Measurements from ENCODE around the gene WDR59.
"Not testable (repeated sequence)": the region's sequence is repeated elsewhere in the genome, so short reads cannot be mapped to it uniquely, and the experiment has no call there.

WDR59 gene

GRCh38 chr16:74936902-74937560 lies 47.9 kb downstream of the WDR59 start:
- Histone ChIP-seq H3K36me3 (ENCODE audit: control insufficient read depth, insufficient read depth, low read length) (peaks cover 67% of the 10 kb centered on the region), H3K4me3 (ENCODE audit: extremely low read depth, insufficient read depth, low read length, poor library complexity, severe bottlenecking) (no peak overlapping the region), H3K9me3 (ENCODE audit: control insufficient read depth, low read length) (no peaks in the 10 kb centered on the region), H3K27ac (ENCODE audit: low read depth, low read length, severe bottlenecking) (no peak overlapping the region), H3K4me1 (ENCODE audit: control insufficient read depth, insufficient read depth, low read length, poor library complexity, severe bottlenecking) (no peaks in the 10 kb centered on the region)
- WGBS, 2 experiments (ENCODE audit: insufficient coverage in 2 of 2), result 94 to 96% methylated on average over 7 of the region's 7 CpGs

- no peak overlapping the region for H3K4me3 ChIP-seq (ENCODE audit: extremely low read depth, insufficient read depth, low read length, poor library complexity, severe bottlenecking)
- H3K4me1 ChIP-seq (ENCODE audit: control insufficient read depth, insufficient read depth, low read length, poor library complexity, severe bottlenecking), result no peaks in the 10 kb centered on the region
- H3K27ac ChIP-seq (ENCODE audit: low read depth, low read length, severe bottlenecking), result no peak overlapping the region
- peaks cover 48% of the 10 kb centered on the region for H3K36me3 ChIP-seq (ENCODE audit: control insufficient read depth, insufficient read depth, low read length)
- 94 to 100% methylated on average over 2 to 3 of the region's 3 CpGs for WGBS, 2 experiments (ENCODE audit: insufficient coverage in 2 of 2)
- H3K9me3 ChIP-seq (ENCODE audit: control insufficient read depth, low read length), result no peaks in the 10 kb centered on the region
Observed at GRCh38 chr16:74931445-74931844, 53.5 kb downstream of the WDR59 start.

- Histone ChIP-seq H3K4me1 (ENCODE audit: control insufficient read depth, insufficient read depth, low read length, poor library complexity, severe bottlenecking) (no peaks in the 10 kb centered on the region), H3K4me3 (ENCODE audit: extremely low read depth, insufficient read depth, low read length, poor library complexity, severe bottlenecking) (no peak overlapping the region), H3K27ac (ENCODE audit: low read depth, low read length, severe bottlenecking) (no peak overlapping the region), H3K9me3 (ENCODE audit: control insufficient read depth, low read length) (no peaks in the 10 kb centered on the region), H3K36me3 (ENCODE audit: control insufficient read depth, insufficient read depth, low read length) (peaks cover 44% of the 10 kb centered on the region)
- 93% methylated on average over 2 of the region's 2 CpGs; no CpG with 5 or more reads in 1 of the 2 experiments for WGBS, 2 experiments (ENCODE audit: insufficient coverage in 2 of 2)
Observed at GRCh38 chr16:74929636-74930035, 55.3 kb downstream of the WDR59 start.

- H3K9me3 ChIP-seq (ENCODE audit: control insufficient read depth, low read length), result no peaks in the 10 kb centered on the region
- no peak overlapping the region for H3K4me3 ChIP-seq (ENCODE audit: extremely low read depth, insufficient read depth, low read length, poor library complexity, severe bottlenecking)
- no peaks in the 10 kb centered on the region for H3K4me1 ChIP-seq (ENCODE audit: control insufficient read depth, insufficient read depth, low read length, poor library complexity, severe bottlenecking)
- 83 to 100% methylated on average over 1 to 2 of the region's 3 CpGs for WGBS, 2 experiments (ENCODE audit: insufficient coverage in 2 of 2)
- peaks cover 50% of the 10 kb centered on the region for H3K36me3 ChIP-seq (ENCODE audit: control insufficient read depth, insufficient read depth, low read length)
- H3K27ac ChIP-seq (ENCODE audit: low read depth, low read length, severe bottlenecking), result no peak overlapping the region
Observed at GRCh38 chr16:74926805-74927204, 58.1 kb downstream of the WDR59 start.

- Histone ChIP-seq H3K4me3 (ENCODE audit: extremely low read depth, insufficient read depth, low read length, poor library complexity, severe bottlenecking) (no peak overlapping the region), H3K4me1 (ENCODE audit: control insufficient read depth, insufficient read depth, low read length, poor library complexity, severe bottlenecking) (no peaks in the 10 kb centered on the region), H3K27ac (ENCODE audit: low read depth, low read length, severe bottlenecking) (no peak overlapping the region), H3K9me3 (ENCODE audit: control insufficient read depth, low read length) (no peaks in the 10 kb centered on the region), H3K36me3 (ENCODE audit: control insufficient read depth, insufficient read depth, low read length) (peaks cover 63% of the 10 kb centered on the region)
- 93 to 100% methylated on average over 5 to 10 of the region's 10 CpGs for WGBS, 2 experiments (ENCODE audit: insufficient coverage in 2 of 2)
Observed at GRCh38 chr16:74923766-74924460, 61.0 kb downstream of the WDR59 start.

- no peak overlapping the region for H3K27ac ChIP-seq (ENCODE audit: low read depth, low read length, severe bottlenecking)
- no peaks in the 10 kb centered on the region for H3K4me1 ChIP-seq (ENCODE audit: control insufficient read depth, insufficient read depth, low read length, poor library complexity, severe bottlenecking)
- WGBS, 2 experiments (ENCODE audit: insufficient coverage in 2 of 2), result 92 to 96% methylated on average over 3 to 5 of the region's 11 CpGs
- no peak overlapping the region for H3K4me3 ChIP-seq (ENCODE audit: extremely low read depth, insufficient read depth, low read length, poor library complexity, severe bottlenecking)
- H3K36me3 ChIP-seq (ENCODE audit: control insufficient read depth, insufficient read depth, low read length), result peaks cover 70% of the 10 kb centered on the region
- no peaks in the 10 kb centered on the region for H3K9me3 ChIP-seq (ENCODE audit: control insufficient read depth, low read length)
Observed at GRCh38 chr16:74922150-74923138, 62.5 kb downstream of the WDR59 start.

- Histone ChIP-seq H3K4me1 (ENCODE audit: control insufficient read depth, insufficient read depth, low read length, poor library complexity, severe bottlenecking) (no peaks in the 10 kb centered on the region), H3K9me3 (ENCODE audit: control insufficient read depth, low read length) (no peaks in the 10 kb centered on the region), H3K36me3 (ENCODE audit: control insufficient read depth, insufficient read depth, low read length) (peaks cover 78% of the 10 kb centered on the region), H3K4me3 (ENCODE audit: extremely low read depth, insufficient read depth, low read length, poor library complexity, severe bottlenecking) (no peak overlapping the region), H3K27ac (ENCODE audit: low read depth, low read length, severe bottlenecking) (no peak overlapping the region)
- WGBS, 2 experiments (ENCODE audit: insufficient coverage in 2 of 2), result 97 to 100% methylated on average over 2 to 3 of the region's 3 CpGs
Observed at GRCh38 chr16:74921051-74921450, 63.9 kb downstream of the WDR59 start.

GRCh38 chr16:74909665-74910064 lies 75.3 kb downstream of the WDR59 start:
- H3K9me3 ChIP-seq (ENCODE audit: control insufficient read depth, low read length), result peaks cover 8% of the 10 kb centered on the region
- no peak overlapping the region for H3K4me3 ChIP-seq (ENCODE audit: extremely low read depth, insufficient read depth, low read length, poor library complexity, severe bottlenecking)
- no peaks in the 10 kb centered on the region for H3K4me1 ChIP-seq (ENCODE audit: control insufficient read depth, insufficient read depth, low read length, poor library complexity, severe bottlenecking)
- no peak overlapping the region for H3K27ac ChIP-seq (ENCODE audit: low read depth, low read length, severe bottlenecking)
- 95 to 100% methylated on average over 4 to 6 of the region's 6 CpGs for WGBS, 2 experiments (ENCODE audit: insufficient coverage in 2 of 2)
- peaks cover 80% of the 10 kb centered on the region for H3K36me3 ChIP-seq (ENCODE audit: control insufficient read depth, insufficient read depth, low read length)

GRCh38 chr16:74908759-74909158 lies 76.2 kb downstream of the WDR59 start:
- H3K9me3 ChIP-seq (ENCODE audit: control insufficient read depth, low read length); H3K4me1 ChIP-seq (ENCODE audit: control insufficient read depth, insufficient read depth, low read length, poor library complexity, severe bottlenecking); H3K4me3 ChIP-seq (ENCODE audit: extremely low read depth, insufficient read depth, low read length, poor library complexity, severe bottlenecking); H3K27ac ChIP-seq (ENCODE audit: low read depth, low read length, severe bottlenecking): not testable (repeated sequence)
- peaks cover 74% of the 10 kb centered on the region for H3K36me3 ChIP-seq (ENCODE audit: control insufficient read depth, insufficient read depth, low read length)
- 96% methylated on average over 6 of the region's 8 CpGs for WGBS, 2 experiments (ENCODE audit: insufficient coverage in 2 of 2)

GRCh38 chr16:74903901-74904678 lies 80.8 kb downstream of the WDR59 start:
- Histone ChIP-seq H3K4me3 (ENCODE audit: extremely low read depth, insufficient read depth, low read length, poor library complexity, severe bottlenecking) (no peak overlapping the region), H3K36me3 (ENCODE audit: control insufficient read depth, insufficient read depth, low read length) (peaks cover 70% of the 10 kb centered on the region), H3K4me1 (ENCODE audit: control insufficient read depth, insufficient read depth, low read length, poor library complexity, severe bottlenecking) (no peaks in the 10 kb centered on the region), H3K27ac (ENCODE audit: low read depth, low read length, severe bottlenecking) (no peak overlapping the region), H3K9me3 (ENCODE audit: control insufficient read depth, low read length) (no peaks in the 10 kb centered on the region)
- WGBS, 2 experiments (ENCODE audit: insufficient coverage in 2 of 2), result 90 to 98% methylated on average over 4 to 8 of the region's 12 CpGs
